Measurements from ENCODE around the gene TRPM7. TPM values are rescaled to one million over a fixed set of nuclear protein-coding genes. Genes with fewer than 3 reads are reported as not detected.

Gene TRPM7
- polyA plus RNA-seq, 4 donors: 39.2 to 53.4 (median 45.7) TPM

Other genes with a start within 250 kb of the TRPM7 start
- 1 to 10 TPM; 1.3 to 2.5 (median 1.8) TPM for gene USP50, start 140.1 kb downstream of the TRPM7 start, polyA plus RNA-seq (ENCODE audit: insufficient read length in 4 of 4)
- 100 to 1,000 TPM in 1 of 4 donors, 10 to 100 TPM in 3; 86.8 to 123 (median 97.5) TPM for gene SPPL2A, start 78.9 kb upstream of the TRPM7 start, polyA plus RNA-seq (ENCODE audit: insufficient read length in 4 of 4)
- 10 to 100 TPM in 2 of 4 donors, 1 to 10 TPM in 2; 8.0 to 10.8 (median 9.6) TPM for gene AP4E1, start 221.9 kb upstream of the TRPM7 start, polyA plus RNA-seq (ENCODE audit: insufficient read length in 4 of 4)

Data from right renal pelvis (tissue), 4 donors.